Spleen (tissue), 7 donors: Measurements from ENCODE around the gene KIF7.

Experiments used
- CTCF ChIP-seq, 11 experiments: fragments of 200-600 bp in 7 of 11; fragments of 450-650 bp in 4 of 11; sonication (generic) in 4 of 11; IDR thresholded peaks in 8 of 11; conservative IDR thresholded peaks in 3 of 11; 1 replicate in 7 of 11; 2 replicates in 4 of 11; pipeline versions ENCODE4 v1.4.0 to v1.8.0; 2016 to 2021; ENCODE audit warnings: antibody characterized with exemption in 11 of 11, inconsistent platforms in 4 of 11, mild to moderate bottlenecking in 1 of 11
- POLR2A ChIP-seq, 3 donors: fragments of 450-650 bp; IDR thresholded peaks; one replicate each; pipeline ENCODE4 v1.5.1; 2017; ENCODE audit warnings: antibody characterized with exemption in 3 of 3, mild to moderate bottlenecking in 1 of 3
- POLR2AphosphoS5 ChIP-seq, 3 donors: sonication (generic); formaldehyde crosslinking; IDR thresholded peaks; one replicate each; pipeline ENCODE4 v1.5.1; 2017; ENCODE audit warnings: antibody characterized with exemption in 3 of 3
- donor health status: DM: no; HTN: no; CAD: no; lungs with moderate emphysema.
- donor health status: DM: no; HTN: no; CAD: no.
- donor health status: DM: no; HTN: no; CAD: no.

- TF ChIP-seq CTCF (IDR thresholded peaks at IDR 0.05 in 8 of 11, conservative IDR thresholded peaks at IDR 0.05 in 3 of 11) = no peak
- TF ChIP-seq POLR2A (IDR thresholded peaks at IDR 0.05) = no peak
- TF ChIP-seq POLR2AphosphoS5 (IDR thresholded peaks at IDR 0.05) = no peak
Observed at GRCh38 chr15:89652131-89652530, 3.1 kb downstream of the KIF7 start.
